GM12892 (cell line): ENCODE data around the gene HOTAIR.

Experiments used
- DNase-seq: peaks from one replicate; pipeline ENCODE4 v3.0.0; 2011; ENCODE audit not compliant: insufficient read length
- FAIRE-seq: peaks from 2 replicates; lab custom pipeline; 2011; peaks lifted over from hg19 to GRCh38; lab: Jason Lieb, UNC
- POLR2A ChIP-seq: IDR thresholded peaks from 2 replicates; pipeline ENCODE4 v1.6.1; 2011; ENCODE audit warnings: low read depth, low read length, control low read depth
- POLR2AphosphoS5 ChIP-seq: IDR thresholded peaks from 2 replicates; pipeline ENCODE4 v1.6.1; 2011; ENCODE audit warnings: low read depth, low read length, control low read depth
- TAF1 ChIP-seq: IDR thresholded peaks from 2 replicates; pipeline ENCODE4 v1.6.1; 2011; ENCODE audit warnings: low read depth, mild to moderate bottlenecking, control low read depth, low read length, borderline replicate concordance

Gene HOTAIR

DNA sequence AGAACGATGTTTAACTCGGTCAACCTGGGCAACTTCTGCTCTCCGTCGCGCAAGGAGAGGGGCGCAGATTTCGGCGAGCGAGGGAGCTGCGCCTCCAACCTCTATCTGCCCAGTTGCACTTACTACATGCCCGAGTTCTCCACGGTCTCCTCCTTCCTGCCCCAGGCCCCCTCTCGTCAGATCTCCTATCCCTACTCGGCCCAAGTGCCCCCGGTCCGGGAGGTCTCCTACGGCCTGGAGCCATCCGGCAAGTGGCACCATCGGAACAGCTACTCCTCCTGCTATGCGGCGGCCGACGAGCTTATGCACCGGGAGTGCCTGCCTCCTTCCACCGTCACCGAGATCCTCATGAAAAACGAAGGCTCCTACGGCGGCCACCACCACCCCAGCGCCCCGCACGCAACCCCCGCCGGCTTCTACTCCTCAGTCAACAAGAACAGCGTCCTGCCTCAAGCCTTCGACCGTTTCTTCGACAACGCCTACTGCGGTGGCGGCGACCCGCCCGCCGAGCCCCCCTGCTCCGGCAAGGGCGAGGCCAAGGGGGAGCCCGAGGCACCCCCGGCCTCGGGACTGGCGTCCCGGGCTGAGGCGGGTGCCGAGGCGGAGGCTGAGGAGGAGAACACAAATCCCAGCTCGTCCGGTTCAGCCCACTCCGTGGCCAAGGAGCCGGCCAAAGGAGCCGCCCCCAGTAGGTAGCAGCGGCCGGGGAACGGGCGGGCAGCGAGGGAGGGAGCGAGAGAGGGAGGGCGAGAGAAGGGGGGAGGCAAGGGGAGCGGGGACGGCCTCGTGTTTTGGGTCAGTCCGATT is 1.3 kb downstream of the HOTAIR start:
- no peak for FAIRE-seq
- no peak for DNase-seq
- no peak for TF ChIP-seq TAF1
- TF ChIP-seq POLR2AphosphoS5 = no peak
- TF ChIP-seq POLR2A = no peak

- FAIRE-seq = no peak
- TF ChIP-seq POLR2A (no peak), TAF1 (no peak), POLR2AphosphoS5 (no peak)
- DNase-seq = no peak
Observed at GRCh38 chr12:53972722-53973235, 2.0 kb downstream of the HOTAIR start, which contains the start of gene HOXC11. TSS of gene HOXC11 (plus strand) at chr12:53973126. CDS start at chr12:53973242, 116 bp downstream.

DNA sequence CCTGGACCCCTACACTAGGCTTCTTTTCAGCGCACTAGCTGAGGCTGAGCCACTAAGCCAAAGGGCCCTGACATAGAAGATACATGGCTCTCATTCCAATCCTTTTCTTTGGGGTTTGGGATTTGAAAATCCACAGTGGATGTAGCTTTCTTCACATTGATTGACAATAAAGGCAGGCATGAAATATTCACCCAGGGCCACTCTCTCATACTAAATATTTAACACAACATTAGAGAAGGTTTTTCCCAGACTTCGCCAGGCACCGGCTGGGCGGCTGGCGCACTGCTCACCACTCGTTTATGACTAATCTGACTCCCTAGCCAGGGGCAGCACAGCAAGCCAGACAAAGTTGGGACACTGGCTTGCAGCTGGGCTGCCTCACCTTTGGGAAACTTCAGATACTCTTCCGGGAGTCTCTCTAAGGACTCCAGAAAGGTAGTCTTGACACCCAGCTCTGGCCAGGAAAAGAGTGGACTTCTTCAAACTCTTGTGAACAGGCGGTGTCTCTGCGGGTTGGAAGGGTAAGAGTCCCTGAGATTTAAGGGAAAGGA is 2.5 kb downstream of the HOTAIR start:
- DNase-seq = no peak
- FAIRE-seq = no peak
- TF ChIP-seq TAF1 = no peak

DNA sequence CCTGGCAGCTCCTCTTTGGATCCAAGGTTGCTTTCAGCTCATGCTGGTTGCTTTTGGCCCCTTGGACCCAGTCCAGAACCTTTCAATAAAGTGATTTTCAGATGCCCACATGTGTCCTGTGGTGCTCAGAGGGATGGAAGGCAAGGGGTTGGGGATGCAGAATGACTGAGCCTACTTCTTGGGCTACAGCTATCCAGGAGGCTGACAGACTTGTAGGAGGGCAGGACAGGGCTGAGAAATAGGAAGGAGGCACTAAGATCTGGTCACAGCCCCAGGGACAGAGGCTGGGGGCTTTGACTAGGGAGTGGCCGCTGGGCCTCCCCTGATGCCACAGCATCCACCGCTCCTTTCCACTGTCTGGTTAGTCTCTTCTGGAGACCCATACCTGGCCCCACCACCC is 3.1 kb downstream of the HOTAIR start:
- no peak for FAIRE-seq
- DNase-seq = no peak
- TF ChIP-seq POLR2A (no peak), POLR2AphosphoS5 (no peak), TAF1 (no peak)

GRCh38 chr12:53971129-53971528 is 3.6 kb downstream of the HOTAIR start:
- FAIRE-seq (no peak), DNase-seq (no peak)
- no peak for TF ChIP-seq TAF1
- no peak for TF ChIP-seq POLR2A
- no peak for TF ChIP-seq POLR2AphosphoS5

DNA sequence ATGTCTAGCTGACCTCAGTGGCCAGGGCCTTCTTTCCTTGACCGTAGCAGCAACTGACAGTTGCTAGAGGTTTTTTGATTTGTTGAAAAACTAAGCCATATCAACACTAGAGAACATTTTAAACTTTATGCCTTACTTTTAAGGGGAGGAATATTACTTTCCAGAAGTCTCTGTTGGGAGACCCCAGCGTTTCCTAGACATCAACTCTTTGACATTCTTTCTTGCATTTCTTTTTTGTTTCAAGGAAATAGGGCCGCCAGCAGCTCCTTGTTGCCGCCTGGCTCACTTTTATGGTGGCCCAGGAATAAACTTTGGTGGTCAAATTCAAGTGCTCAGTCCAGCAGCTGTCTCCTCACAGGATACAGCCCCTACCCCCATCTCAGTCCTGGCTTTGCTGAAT is 4.3 kb downstream of the HOTAIR start:
- no peak for DNase-seq
- no peak for FAIRE-seq
- TF ChIP-seq POLR2A = no peak
- TF ChIP-seq POLR2AphosphoS5 = no peak

GRCh38 chr12:53969588-53970259 is 5.0 kb downstream of the HOTAIR start:
- FAIRE-seq = no peak
- no peak for DNase-seq
- TF ChIP-seq POLR2A (no peak), TAF1 (no peak), POLR2AphosphoS5 (no peak)

DNA sequence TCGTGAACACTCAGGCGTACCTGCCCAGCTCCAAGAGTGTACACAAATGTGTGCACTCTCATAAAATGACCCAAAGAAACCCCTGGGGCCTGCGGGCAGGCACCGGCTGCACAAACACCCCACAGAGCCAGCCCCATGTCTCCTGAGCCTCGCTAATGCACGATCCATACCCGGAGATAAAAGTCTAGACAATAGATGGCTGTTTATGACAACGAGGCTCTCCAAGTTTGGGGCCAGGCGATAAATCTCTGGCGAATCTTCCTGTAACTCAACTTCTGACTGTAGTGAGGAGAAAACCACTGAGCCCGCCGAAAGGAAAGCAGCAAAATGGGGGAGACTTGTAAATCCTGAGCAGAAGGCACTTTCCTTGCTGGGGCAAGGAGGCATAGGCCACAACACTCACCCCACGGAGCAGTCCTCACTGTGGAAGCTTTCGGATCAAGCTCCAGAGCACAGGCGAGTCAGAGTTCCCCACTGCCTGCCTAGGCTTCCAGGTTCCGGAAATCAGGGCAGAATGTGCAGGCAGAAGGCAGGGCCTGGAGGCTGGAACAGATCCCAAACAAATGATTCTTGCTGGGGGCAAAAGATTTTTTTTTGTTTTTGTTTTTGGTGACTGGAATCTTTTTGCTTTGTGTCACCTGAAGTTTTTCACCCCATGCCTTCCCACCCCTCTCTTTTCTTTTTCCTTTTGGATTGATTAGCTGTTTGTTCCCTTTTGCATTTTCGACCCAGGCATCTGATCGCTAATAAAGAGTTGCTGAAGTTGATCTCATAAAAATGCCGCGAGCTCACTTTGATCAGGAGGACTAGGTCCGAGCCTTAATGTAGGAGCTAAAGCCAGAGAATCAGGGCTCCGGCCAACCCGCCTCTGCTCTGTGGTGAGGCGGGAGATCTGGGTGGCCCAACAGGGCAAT is 6.3 kb downstream of the HOTAIR start:
- no peak for FAIRE-seq
- TF ChIP-seq POLR2A (no peak), POLR2AphosphoS5 (no peak), TAF1 (no peak)

DNA sequence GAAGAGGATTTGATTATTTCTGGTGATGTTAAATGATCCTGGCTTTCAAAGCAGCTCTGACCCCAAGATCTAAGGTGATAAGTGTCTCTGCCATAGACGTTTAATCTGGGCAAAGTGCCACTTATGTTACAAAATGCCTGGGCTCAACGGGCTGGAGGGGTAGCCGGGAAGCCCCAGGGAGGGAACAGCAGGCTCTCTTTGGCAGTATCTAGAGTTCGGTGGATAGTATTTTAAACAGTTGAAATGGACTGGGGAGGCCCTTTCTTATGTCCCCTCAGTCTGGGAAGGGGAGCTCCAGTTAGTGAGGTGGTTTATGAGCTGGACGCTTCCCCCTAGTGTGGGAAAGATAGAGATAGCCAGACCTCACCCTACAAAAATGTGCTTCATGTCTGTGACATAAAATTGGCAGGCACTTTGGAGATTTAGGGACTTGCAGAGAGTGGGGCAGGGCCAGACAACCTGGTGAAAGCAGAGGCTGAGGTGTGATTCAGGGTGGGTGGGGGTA is 7.3 kb downstream of the HOTAIR start:
- DNase-seq (no peak), FAIRE-seq (no peak)
- TF ChIP-seq POLR2A = no peak
- TF ChIP-seq POLR2AphosphoS5 = no peak
- TF ChIP-seq TAF1 = no peak

More for the DNA sequence above, 6.3 kb downstream of the HOTAIR start:
- DNase-seq = no peak

- DNase-seq = no peak
- no peak for FAIRE-seq
- no peak for TF ChIP-seq POLR2AphosphoS5
Observed at GRCh38 chr12:53966385-53967133, 8.2 kb downstream of the HOTAIR start.
